HG03432 (cell line): ENCODE measurements around the gene HSH2D.
"Not testable (repeated sequence)": the region's sequence is repeated elsewhere in the genome, so short reads cannot be mapped to it uniquely, and the experiment has no call there.

Experiments
- ATAC-seq: cut with Tn5 transposase; IDR thresholded peaks from one replicate; pipeline ENCODE4 v1.9.1; 2021; ENCODE audit warnings: mild to moderate bottlenecking, moderate library complexity; ENCODE audit not compliant: unreplicated experiment

Gene HSH2D

DNA sequence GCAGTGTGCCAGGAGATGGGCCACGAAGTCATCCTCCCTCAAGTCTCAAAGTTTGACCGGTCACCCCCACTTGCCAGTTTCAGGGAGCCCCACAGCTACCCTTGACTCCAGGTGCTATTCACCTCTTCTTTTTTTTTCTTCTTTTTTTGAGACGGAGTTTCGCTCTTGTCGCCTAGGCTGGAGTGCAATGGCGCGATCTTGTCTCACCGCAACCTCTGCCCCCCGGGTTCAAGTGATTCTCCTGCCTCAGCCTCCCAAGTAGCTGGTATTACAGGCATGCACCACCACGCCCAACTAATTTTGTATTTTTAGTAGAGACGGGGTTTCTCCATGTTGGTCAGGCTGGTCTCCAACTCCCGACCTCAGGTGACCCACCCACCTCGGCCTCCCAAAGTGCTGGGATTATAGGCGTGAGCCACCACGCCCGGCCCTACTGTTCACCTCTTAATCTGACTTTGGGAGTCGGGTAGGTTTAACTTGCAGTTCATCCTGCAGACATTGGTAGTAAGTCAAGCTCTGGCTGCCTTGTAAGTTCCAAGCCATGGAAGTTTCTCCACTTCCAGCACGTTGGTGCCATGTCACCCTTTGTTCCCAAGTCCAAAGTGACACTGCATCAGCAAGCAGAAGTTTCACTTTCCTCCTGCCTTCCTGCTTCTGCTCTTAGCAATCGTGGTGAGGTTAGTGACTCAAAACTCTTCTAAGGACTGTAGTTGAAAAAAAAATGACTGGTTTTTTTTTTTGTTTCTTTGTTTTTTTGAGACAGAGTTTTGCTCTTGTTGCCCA, 24.2 kb upstream of the HSH2D start:
- not testable (repeated sequence) for ATAC-seq

GRCh38 chr19:16121141-16121540, 22.3 kb upstream of the HSH2D start:
- ATAC-seq, result no peak

GRCh38 chr19:16121967-16122366, 21.5 kb upstream of the HSH2D start:
- no peak for ATAC-seq

GRCh38 chr19:16124953-16125352, 18.5 kb upstream of the HSH2D start:
- ATAC-seq, result no peak

- no peak for ATAC-seq
Observed at GRCh38 chr19:16125737-16126495, 17.6 kb upstream of the HSH2D start.

GRCh38 chr19:16127080-16127479, 16.4 kb upstream of the HSH2D start:
- ATAC-seq, result no peak

- no peak for ATAC-seq
Observed at GRCh38 chr19:16127776-16128371, 15.6 kb upstream of the HSH2D start.

DNA sequence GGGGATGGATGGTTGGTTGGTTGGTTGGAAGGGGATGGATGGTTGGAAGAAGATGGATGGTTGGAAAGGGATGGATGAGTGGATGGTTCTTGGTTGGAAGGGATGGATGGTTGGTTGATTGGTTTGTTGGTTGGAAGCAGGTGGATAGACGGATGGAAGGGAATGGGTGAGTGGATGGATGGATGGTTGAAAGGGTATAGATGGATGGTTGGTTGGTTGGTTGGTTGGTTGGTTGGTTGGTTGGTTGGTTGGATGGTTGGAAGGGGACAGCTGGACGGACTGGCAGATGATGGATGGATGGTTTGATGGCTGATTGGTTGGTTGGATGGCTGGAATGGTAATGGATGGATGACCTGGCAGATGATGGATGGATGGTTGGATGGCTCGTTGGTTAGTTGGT, 11.8 kb upstream of the HSH2D start:
- ATAC-seq, result no peak

DNA sequence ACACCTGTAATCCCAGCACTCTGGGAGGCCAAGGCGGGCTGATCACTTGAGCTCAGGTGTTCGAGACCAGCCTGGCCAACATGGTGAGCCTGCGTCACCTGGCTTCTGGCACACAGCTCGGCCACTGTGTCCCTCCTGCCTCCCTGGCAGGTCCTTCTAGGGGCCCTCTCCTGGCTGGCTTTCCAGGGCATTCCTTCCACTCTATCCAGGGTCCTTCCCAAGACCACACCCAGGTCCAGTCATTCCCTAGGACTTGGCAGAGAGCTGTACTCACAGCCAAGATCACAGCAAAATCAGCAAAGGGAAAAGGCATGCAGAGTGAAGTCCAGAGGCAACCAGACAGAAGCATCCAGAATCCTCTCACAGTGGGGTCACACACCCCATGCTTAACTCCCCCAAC, 9.7 kb upstream of the HSH2D start:
- ATAC-seq, result no peak

DNA sequence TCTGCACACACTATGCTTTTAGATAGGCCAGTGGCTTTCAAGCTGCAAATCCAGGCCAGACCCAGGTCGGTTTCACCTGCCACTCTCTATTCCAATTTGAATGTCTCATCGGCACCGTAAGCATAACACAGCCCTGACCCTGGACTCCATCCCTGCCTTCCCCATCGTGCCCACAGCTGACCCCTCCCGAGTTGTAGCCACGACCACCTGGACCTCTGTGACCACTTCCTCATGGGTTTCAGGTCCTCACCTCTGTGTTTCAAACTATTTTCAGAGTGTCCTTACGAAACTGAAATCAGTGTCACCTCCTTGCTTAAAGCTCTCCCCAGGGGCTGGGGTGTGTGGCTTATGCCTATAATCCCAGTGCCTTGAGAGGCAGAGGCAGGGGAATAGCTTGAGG, 9.0 kb upstream of the HSH2D start:
- peak; percentile 37 for ATAC-seq

GRCh38 chr19:16135430-16136127, 7.9 kb upstream of the HSH2D start:
- ATAC-seq, result no peak

DNA sequence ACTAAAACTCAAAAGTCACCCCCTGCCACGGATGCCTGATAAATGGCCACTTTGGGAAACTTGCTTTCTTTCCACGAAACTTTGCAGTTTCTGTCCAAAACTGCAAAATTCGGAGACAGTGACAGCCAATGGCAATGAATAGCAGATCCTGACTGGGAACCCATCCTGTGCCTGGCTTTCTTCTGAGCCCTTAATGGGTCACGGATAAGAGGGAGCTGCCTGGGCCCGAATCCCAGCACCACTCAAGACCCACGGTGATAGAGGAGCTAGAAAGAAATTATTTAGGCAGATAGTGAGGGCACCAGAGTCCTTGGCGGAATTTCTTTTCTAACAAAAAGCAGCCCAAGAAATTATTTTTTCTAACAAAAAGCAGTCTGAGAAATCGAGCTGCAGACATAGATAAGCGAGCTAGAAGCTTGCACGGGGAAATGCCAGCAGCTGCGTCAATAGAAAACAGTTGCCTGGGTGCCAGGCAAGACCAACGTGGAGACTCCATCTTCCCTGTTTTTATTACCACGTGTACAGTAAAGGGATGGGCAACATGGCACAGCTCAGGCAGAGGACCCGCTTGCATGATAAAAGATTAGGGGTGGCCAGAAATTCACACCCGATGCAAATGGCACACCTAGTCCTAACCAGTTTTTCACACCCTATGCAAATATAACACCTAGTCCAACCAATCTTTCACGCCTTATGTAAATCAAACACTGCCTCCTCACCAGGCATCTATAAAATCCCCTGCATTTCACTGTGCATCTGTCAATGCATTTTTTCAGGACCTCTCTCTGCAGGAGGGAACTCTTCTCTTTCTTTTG, 7.1 kb upstream of the HSH2D start:
- ATAC-seq, result no peak

- ATAC-seq, result no peak
Observed at GRCh38 chr19:16139752-16140151, 3.7 kb upstream of the HSH2D start.

GRCh38 chr19:16141043-16141442, 2.4 kb upstream of the HSH2D start:
- peak; percentile 40 for ATAC-seq

GRCh38 chr19:16142032-16142580, 1.4 kb upstream of the HSH2D start:
- no peak for ATAC-seq

GRCh38 chr19:16144216-16144581, 714 bp downstream of the HSH2D start:
- no peak for ATAC-seq

- ATAC-seq, result no peak
Observed at GRCh38 chr19:16146112-16146511, 2.6 kb downstream of the HSH2D start.

DNA sequence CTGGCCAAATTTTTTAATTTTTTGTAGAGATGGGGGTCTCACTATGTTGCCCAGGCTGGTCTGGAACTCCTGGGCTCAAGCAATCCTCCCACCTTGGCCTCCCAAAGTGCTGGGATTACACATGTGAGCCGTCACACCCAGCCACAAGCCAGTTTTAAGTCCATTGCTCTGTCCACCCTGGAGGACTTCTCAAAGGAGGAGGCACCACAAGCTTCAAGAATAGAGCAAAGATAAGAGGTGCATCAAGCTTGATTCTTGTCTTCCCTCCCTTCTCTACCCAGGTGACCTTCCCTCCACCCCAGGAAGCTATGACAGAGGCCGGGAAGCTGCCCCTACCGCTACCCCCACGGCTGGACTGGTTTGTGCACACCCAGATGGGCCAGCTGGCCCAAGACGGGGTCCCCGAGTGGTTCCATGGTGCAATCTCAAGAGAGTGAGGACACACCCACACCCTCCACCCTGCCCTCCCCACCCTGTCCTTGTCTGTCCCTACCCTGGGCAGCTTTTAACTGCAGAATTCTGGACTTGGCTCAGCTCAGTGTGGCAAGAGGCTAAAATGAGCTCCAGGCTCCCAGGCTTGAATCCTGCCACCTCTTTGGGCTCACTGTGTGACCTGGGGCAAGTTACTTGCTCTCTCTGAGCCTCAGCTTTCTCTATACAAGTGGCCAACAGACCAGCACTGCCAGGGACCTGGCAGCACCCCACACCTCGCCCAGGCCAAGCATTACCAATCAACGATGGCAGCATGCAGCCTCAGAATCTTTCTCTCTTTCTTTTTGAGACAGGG, 5.2 kb downstream of the HSH2D start:
- ATAC-seq, result no peak

GRCh38 chr19:16153582-16154336, 10.3 kb downstream of the HSH2D start:
- ATAC-seq, result no peak
